Measurements from ENCODE around the gene RSBN1L.

The RSBN1L gene

DNA sequence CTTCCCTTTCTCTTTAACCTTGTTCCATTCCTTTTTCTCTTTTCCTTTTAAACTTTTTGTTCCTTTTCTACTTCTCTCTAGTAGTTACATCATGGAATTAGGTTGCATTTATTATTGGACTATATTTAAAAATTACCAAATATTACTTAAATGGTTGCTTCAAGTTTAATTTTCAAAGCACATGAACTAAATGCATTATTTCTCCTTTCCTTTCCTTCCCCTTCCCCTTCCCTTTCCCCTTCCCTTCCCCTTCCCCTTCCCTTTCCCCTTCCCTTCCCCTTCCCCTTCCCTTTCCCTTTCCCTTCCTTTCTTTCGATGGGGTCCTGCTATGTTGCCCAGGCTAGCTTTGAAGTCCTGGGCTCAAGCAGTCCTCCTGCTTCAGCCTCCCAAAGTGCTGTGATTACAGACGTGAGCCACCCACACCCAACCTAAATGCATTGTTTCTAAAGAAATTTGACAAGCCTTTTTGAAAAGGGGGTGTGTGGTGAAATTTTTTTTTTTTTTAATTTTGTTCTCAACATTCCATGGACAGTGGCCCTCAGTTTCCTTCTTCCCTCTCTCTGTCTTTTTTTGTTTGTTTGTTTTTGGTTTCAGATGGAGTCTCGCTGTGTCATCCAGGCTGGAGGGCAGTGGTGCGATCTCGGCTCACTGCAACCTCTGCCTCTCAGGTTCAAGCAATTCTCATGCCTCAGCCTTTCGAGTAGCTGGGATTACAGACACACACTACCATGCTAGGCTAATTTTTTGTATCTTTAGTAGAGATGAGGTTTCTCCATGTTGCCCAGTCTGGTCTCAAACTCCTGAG, 70.7 kb downstream of the RSBN1L start:
- TF ChIP-seq, protein P1, sequence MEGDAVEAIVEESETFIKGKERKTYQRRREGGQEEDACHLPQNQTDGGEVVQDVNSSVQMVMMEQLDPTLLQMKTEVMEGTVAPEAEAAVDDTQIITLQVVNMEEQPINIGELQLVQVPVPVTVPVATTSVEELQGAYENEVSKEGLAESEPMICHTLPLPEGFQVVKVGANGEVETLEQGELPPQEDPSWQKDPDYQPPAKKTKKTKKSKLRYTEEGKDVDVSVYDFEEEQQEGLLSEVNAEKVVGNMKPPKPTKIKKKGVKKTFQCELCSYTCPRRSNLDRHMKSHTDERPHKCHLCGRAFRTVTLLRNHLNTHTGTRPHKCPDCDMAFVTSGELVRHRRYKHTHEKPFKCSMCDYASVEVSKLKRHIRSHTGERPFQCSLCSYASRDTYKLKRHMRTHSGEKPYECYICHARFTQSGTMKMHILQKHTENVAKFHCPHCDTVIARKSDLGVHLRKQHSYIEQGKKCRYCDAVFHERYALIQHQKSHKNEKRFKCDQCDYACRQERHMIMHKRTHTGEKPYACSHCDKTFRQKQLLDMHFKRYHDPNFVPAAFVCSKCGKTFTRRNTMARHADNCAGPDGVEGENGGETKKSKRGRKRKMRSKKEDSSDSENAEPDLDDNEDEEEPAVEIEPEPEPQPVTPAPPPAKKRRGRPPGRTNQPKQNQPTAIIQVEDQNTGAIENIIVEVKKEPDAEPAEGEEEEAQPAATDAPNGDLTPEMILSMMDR (IDR thresholded peaks at IDR 0.05), result no peak

DNA sequence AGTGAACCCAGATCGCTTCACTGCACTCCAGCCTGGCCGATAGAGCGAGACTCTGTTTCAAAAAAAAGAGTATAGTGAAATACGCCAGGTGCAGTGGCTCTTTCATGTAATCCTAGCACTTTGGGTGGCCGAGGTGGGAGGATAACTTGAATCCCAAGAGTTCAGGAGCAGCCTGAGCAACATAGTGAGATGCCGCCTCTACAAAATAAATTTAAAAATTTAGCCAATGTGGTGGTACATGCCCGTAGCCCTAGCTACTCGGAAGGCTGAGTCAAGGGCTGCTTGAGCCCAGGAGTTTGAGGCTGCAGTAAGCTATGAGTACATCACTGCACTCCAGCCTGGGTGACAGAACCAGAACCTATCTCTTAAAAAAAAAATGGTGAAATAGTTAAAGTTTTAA, 74.1 kb downstream of the RSBN1L start:
- TF ChIP-seq, protein P1 (IDR thresholded peaks at IDR 0.05), result no peak

DNA sequence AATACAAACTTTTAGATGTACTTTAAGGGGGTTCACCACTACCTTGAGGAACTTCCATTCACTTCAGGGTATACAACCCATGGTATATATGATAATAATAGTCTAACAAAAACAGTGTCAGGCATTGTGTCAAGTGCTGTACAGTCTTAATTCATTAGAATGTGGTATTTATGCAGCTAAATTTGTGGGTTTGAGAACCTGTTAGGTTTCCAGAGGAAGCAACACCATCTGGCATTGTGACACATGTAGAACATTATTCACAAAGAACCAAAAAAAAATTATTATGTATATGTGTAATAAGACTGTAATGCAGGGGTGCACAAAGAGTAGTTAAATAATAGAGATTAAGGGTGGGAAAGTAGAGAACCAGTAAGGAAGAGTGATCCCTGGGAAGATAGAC, 75.6 kb downstream of the RSBN1L start:
- TF ChIP-seq, protein P1 (IDR thresholded peaks at IDR 0.05), result no peak

DNA sequence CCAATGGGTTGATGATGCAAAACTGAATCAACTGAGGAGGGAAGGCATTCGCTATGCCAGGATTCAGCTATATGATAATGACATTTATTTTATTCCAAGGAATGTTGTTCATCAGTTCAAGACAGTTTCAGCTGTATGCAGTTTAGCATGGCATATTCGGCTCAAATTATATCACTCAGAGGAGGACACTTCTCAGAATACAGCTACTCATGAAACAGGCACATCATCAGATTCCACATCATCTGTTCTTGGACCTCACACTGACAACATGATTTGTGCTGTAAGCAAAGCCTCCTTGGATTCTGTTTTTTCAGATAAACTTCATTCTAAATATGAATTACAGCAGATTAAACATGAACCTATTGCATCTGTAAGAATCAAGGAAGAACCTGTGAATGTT, 82.3 kb downstream of the RSBN1L start:
- TF ChIP-seq, protein P1 (IDR thresholded peaks at IDR 0.05), result no peak

DNA sequence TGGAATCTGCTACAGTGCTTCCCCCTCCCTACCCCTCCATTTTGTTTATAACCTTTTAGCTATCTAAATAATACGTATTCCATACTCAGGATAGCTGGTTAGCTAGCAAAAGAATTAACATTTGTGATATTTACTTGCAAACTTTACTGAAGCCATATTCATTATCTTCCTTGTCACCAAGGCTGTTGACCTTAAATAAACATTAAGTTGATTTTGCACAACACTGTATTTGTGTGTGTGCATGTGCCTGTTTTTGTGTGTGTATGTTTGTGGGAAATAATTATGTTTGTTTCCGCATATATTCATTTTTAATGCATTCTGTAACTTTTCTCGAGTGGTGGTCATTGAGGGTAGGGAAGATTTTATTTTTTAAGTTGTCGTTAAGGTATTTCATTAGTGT, 86.1 kb downstream of the RSBN1L start:
- TF ChIP-seq, protein P1 (IDR thresholded peaks at IDR 0.05), result no peak

DNA sequence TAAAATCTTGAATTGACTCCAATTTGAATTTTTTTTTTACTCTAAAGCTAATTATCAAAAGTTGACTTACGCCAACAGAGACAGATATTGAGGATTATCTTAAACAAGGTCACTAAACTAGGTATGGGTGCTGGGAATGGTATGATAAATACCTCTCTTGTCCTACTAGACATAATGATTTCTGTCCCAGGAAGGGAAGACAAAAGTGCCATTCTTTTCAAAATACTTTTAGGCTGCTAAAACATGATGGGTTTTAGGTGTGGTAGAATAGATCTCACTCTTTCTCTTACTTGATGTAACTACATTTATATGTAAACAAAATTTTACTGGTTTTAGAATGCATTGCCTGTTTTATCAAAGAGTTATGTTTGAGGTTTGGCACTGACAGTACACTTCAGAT, 86.9 kb downstream of the RSBN1L start:
- TF ChIP-seq, protein P1 (IDR thresholded peaks at IDR 0.05), result no peak

DNA sequence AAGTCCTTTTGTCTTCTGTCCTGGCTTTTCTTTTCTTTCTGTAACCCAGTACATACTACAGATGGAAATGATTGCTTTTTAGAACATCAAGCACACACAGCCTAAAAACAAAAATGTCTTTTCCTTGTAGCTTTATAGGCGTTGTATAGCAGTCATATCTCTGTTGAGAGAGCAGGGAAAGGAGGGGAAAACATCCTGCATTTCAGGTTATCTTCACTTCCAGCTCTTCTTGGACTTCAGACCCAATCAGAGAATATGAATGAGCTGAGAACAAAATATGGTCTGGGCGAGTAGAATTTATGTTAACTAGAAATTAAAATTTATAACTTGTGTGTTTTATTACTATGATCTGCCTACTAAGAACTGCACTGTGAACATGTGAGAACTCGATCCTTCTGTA, 87.3 kb downstream of the RSBN1L start:
- TF ChIP-seq, protein P1 (IDR thresholded peaks at IDR 0.05), result no peak

DNA sequence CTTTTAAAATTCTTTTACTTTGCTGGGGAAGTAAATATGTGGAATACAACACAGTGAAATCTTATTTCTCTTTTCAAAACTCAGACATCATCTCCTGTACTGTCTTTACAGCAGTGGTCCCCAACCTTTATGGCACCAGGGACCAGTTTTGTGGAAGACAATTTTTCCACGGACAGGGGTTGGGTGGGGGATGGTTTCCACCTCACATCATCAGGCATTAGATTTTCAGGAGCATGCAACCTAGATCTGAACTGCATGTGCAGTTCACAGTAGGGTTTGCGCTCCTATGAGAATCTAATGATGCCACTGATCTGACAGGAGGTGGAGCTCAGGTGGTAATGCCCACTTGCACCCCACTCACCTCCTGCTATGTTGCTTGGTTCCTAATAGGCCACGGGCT, 89.8 kb downstream of the RSBN1L start:
- TF ChIP-seq, protein P1 (IDR thresholded peaks at IDR 0.05), result no peak
